Neural progenitor cell (in vitro differentiated cells): Measurements from ENCODE around the gene GLOD4.

Experiments used
- EZH2 ChIP-seq: fragments of 200-600 bp; sonication (generic); IDR thresholded peaks from 2 replicates; pipeline ENCODE4 v1.6.1; 2017; ENCODE audit warnings: antibody characterized with exemption, mild to moderate bottlenecking, moderate library complexity
- TF ChIP-seq, protein P1 (sequence below): fragments of 200-600 bp; sonication (generic); IDR thresholded peaks from 2 replicates; pipeline ENCODE4 v1.5.1; 2017; ENCODE audit warnings: antibody characterized with exemption, mild to moderate bottlenecking

DNA sequence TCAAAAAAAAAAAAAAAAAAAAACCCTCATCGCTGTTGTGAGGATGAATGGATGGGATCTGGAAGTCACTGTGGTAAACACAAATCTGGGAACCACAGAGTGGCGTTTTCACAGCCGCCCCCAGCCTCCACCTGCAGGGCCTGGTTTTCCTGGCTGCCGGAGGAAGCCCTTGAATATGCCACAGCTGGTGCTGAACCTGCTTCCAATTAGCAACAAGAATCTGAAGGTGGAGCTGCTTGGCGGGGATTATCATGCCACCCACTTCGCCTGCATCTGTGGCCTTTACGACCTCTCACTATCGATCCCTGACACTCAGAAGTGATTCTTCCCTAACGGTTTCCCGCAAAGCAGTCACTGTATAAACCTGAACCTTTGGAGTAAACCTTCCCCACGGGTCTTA lies 16.2 kb upstream of the GLOD4 start:
- no peak for TF ChIP-seq EZH2
- TF ChIP-seq, protein P1, sequence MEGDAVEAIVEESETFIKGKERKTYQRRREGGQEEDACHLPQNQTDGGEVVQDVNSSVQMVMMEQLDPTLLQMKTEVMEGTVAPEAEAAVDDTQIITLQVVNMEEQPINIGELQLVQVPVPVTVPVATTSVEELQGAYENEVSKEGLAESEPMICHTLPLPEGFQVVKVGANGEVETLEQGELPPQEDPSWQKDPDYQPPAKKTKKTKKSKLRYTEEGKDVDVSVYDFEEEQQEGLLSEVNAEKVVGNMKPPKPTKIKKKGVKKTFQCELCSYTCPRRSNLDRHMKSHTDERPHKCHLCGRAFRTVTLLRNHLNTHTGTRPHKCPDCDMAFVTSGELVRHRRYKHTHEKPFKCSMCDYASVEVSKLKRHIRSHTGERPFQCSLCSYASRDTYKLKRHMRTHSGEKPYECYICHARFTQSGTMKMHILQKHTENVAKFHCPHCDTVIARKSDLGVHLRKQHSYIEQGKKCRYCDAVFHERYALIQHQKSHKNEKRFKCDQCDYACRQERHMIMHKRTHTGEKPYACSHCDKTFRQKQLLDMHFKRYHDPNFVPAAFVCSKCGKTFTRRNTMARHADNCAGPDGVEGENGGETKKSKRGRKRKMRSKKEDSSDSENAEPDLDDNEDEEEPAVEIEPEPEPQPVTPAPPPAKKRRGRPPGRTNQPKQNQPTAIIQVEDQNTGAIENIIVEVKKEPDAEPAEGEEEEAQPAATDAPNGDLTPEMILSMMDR: no peak
